Embryonic facial prominence (tissue), 1 donor: ENCODE measurements around the gene TUBB1.
"Not testable (repeated sequence)": the region's sequence is repeated elsewhere in the genome, so short reads cannot be mapped to it uniquely, and the experiment has no call there.

Experiments used
- DNase-seq: peaks from one replicate; pipeline ENCODE4 v3.0.0-alpha.2; 2016; ENCODE audit errors: extremely low spot score

The TUBB1 gene

DNA sequence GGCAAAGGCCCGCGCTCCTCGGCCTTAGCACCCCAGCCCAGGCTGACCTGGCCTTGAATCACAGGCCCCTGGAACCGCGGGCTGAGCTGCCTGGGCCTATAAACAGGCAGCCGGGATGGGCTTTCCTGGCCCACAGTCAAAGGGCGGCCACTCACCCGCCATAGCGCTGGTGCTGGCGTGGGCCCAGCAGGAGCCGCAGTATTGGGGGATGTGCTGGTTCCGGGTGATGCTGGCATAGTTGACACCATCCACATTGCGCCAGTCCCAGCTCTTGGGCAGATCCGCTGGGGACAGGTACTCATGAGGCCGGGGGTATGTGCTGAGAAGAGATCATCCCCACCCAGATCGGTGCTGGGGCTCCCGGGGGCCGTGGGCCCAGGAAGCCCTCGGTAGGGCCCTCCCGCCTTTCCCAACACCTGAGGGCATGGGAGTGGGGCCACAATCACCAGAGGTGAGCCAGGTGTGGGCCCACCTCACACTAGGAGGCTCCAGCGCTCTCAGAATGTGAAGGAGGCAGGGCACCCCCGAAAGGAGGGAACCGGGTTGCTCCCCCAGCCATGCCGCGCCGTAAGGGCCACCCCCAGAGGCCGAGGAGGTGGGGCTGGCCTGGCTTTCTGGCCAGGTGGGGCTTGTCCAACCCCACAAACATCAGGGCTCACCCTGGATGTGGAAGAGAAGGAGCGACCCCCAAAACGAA, 12.9 kb upstream of the TUBB1 start:
- DNase-seq: no peak

DNA sequence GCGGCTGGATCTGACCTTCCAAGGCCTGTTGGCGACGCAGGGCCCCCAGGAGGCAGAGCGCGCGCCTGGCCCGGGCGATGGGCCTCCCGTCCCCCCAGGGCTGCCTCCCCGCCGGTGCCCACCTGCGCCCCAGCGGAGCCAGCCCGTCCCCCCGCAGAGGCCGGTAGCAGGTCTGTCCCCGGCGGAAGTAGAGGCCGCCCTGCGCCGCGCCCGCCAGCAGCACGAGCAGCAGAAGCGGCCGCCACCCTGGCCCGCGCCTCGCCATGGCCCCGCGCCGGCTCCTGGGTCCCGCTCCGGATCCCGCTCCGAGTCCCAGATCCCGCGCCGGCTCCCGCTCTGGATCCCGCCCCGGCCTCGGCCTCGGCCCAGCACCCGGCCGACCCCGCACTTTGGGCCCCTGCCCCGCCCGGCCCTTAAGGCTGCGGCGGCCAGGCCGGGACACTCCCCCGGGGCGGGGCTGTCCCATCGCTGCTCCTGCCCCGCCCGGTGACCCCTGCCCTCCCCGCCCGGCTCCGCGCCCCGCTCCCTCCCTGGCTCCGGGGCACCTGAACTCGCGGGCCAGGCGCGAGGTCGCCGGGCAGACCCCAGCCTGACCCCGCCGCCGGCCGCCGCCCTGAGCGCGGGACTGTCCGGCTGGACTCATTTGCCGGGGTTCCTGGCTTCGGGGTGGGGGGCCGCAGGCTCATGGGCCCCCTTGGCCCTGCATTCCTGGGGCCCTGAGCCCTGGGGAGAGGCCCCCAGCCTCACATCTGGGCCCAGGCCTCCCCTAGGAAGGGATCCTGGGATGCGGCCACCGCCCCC, 12.2 kb upstream of the TUBB1 start, which contains the start of gene CTSZ:
CTSZ (minus strand) TSS at position 391 of the 801 bp plus-strand sequence; CDS start at position 265, 126 bp downstream.
- DNase-seq: no peak

DNA sequence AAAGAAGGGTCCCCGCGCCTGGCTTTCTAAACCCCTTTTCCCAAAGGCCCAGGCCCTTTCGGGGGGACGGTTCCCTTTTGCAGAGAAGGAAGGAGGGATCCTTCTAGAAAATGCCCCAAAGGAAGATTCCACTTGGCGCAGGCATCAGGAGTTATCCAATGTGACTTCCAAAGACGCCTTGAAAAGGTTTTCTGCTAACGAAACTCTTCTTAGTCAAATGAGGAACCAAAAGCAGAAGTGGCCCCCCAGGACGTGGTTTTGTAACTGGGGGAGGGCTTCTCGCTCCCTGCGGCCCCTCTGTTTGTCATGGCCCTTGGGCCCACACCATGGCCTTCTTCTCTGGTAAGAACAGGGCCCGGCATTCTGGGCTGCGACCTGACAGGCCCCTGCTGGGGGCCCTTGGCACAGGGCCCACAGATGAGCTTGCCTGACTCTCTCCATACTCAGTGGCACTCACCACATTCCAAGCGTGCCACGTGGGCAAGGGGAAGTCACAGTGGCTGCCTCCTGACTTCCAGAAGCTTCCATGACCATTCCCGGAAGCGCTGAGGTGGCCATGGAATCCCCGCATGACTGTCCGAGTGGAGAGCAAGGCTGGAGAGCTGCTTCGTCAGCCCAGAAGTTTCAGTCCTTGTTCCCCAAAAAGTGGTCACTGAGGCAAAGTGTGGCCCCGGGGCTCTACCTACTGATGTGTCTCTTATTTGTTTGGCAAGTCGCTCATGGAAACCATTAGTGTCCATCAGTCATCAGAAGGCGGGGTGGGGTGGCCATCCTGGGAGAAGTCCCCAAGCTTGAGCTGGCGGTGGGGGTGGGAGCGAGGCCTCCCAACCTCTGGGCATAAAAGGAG, 11.3 kb upstream of the TUBB1 start:
- DNase-seq: no peak

DNA sequence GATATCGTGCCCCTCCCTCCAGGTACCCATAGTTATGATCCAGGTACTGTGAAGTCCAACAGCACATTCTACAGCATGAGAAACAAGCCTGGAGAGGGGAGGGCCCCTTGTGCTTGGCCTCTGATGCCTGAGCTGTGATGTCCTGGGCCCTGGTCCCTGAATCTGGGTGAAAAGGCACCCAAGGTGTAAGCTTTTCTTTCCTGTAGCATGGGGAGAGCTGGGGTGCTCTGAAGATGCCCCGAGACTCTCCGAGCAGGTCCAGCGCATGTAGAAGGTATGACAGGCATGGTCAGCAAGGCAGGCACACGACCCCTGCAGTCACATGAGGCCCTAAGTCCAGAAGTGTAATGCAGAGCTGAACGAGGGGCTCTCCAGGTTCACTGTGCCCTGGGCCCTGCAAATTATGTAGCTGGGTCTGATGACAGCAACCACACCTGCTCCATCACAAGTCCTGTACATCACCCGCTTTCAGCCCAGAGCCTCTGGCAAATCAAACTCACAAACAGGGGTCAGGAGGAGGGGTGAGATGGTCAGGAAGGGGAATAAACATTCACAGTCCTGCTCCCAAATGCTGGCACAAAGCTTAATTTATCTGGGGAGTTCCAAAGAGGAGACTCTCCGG, 10.4 kb upstream of the TUBB1 start:
- no peak for DNase-seq

DNA sequence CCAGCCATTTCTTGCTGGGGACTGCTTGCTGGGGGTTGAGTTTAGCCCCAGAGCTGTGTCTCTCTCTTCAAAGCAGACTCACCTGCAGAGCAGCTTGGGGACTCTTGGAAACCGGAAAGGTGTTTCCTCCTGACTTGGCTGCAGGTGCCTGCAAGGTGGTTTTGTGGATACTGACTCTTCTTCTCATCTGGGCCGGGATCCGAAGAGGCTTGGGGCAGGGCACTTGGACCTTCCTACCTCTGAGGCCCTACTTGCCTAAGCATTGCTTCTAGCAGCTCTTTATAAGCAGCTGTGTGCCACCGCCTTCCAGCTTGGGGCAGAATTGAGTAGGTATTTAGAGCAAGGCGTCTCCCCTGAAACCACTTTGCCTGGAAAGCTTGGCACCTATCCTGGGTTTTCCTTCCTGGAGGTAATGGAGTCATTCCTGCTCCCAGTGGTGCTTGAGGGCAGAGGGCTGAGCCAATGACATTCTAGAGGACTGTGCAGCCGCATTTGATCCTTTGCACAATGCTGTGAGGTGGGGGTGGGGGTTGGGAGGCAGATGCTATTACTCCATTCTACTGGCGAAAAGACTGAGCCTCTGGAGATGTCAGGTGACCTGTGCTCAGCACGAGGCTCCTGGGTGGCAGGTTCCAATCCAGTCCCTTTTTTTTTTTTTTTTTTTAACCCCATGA, 8.8 kb upstream of the TUBB1 start:
- DNase-seq: no peak

DNA sequence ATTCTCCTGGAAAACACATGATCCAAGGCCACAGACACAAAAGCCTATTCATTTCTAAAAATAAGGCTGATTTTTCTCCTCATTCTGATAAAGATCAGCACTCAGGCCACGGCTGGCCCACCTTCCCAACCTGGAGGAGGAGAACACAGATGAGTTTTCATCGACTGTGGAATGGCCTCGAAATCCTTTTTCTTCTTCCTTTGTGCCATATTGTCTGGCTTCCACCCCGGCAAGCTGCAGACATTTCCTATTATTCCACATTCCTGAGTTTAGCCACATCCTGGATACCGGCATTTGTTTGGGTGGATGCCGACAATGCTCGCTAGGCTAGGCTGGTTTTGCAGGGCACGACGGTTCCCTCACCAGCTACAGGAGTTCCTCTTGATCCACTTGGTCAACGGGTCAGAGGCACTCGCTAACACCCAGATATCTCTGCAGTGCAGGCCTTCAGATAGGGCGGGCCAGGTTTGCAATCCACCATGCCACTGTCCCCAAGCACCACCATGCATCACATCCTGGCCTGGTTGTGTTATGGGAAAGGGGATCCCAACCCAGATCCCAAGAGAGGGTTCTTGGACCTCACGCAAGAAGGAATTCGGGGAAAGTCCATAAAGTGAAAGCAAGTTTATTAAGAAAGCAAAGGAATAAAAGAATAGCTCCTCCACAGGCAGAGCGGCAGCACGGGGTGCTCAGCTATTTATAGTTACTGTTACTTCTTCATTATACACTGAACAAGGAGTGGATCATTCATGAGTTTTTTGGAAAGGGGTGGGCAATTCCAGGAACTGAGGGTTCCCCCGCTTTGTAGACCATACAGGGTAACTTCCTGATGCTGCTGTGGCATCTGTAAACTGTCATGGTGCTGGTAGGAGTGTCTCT, 8.0 kb upstream of the TUBB1 start:
- peak; percentile 22 for DNase-seq

DNA sequence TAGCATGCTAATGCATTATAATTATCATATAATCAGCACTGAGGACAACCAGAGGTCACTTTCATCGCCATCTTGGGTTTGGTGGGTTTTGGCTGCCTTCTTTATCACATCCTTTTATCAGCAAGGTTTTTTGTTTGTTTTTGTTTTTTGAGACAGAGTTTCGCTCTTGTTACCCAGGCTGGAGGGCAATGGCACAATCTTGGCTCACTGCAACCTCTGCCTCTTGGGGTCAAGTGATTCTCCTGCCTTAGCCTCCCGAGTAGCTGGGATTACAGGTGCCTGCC, 7.4 kb upstream of the TUBB1 start:
- DNase-seq: not testable (repeated sequence)

DNA sequence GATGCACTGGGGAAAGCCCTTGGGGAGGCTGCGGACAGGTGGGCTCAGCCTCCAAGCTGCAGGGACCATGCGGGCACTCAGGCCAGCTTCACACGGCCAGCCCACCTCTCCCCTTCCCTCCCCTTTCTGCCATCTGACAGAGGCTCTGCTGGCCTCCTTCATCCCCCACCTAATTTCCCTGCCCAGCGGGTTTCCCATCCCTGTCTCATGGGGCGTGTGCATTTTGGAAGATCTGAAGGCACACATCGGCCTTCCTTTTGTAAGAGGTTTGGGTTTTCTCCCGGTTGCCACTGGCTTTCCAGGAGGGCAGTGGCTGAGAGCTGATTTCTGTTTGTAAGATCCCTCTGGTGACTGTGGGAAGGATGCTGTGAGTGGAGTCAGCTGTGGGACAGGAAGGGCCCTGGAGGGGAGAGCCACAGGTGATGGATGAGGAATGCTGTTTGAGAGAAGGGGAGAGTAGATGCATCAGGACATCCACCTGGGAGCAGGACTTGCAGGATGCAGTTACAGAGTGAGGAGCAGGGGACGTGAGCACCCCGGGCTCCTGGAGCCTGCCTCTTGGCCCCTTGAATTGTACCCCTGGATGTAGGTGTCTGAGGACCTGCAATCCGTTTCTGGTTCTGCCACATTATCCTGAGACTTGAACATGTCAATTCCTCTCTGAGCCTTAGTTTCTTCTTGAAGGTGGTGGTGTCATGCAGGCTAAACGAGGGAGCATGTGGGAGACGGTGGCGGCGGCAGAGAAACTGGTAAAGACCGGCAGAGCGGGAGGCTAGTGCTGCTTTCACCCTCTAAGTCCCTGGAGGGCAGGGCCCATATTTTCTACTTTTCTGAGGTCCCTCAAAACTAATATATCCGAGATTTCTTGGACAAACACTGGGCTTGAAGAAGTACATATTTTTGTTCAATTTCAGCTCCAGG, 5.9 kb upstream of the TUBB1 start:
- DNase-seq: no peak

DNA sequence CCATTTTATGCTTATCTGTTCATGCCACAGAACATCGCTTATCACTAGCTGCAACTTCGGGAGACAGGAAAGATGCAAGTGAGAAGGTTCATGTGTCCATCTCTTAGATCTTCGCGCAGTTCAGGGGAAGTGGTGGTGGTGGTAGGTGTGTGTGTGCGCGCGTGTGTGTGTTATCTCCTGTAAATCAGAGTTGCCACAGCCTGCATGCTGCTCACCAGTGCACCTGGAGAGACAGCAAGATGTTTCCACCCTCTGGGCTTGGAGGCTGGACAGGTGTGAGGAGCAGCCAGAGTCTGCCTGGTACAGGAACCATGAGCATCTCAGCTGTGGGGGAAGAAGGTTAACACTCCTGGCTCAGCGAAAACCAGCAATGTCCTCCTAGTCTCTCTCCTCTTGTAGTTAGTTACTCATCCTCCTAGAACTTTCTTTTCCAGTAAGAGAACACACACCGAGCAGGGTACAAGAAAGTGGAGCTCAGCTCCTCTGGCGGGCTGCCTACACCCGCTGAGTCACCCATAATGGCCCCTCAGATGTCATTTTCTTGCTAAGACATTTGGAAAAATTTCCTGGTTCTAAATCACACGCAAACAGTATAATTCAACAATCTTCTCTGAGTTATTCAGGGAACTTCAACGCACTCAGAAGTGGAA, 5.1 kb upstream of the TUBB1 start:
- no peak for DNase-seq

DNA sequence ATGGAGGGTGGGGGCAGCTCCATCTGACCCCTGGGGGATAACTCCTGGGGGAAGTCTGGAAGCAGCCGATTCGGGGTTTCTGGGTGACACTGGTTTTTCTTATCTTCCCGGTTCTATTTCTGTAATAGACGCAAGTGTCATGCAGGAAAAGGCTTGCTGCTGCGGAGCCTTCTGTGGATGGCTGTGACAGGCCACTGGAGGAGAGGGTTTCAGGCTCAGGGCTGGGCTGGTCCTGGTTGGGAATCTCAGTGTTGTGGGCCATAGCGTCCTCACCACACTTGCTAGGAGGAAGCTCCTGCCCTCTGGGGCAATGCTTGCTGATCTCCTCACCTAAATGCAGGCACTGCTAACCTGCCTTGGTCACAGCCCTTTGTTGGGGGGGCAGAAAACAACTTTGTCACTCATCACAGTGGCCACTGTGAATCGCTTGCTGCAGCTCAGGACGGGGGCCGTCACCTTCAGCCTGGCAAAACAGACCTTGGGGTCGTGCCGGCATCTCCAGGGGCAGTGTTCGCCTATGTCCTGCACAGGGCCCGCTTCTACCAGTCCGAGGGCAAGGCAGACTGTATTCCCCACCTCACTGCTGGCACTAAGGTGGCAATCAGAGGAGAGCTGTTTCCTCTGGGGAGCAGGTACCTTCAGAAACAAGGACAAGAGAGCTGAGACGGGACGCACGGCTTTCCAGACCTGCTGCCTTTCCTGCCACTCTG, 4.4 kb upstream of the TUBB1 start:
- no peak for DNase-seq

DNA sequence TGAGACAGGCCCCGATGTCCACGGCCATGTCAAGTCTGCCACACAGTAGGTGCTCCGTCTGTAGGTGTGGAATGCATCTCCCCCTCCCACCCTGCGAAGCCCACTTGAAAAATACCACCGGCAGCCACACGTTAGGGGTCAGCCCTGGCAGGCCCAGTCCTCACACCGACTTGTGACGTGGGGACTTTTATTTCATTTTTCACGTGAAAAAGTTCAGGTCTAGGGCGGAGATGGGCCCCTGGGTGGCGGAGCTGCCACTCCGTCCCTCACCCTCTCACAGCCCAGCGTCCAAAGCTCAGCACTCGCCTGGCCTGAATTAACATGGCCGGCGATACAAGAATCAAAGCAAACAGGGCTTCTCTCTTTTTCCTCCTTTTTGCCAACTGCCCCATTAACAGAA, 3.8 kb upstream of the TUBB1 start:
- no peak for DNase-seq

DNA sequence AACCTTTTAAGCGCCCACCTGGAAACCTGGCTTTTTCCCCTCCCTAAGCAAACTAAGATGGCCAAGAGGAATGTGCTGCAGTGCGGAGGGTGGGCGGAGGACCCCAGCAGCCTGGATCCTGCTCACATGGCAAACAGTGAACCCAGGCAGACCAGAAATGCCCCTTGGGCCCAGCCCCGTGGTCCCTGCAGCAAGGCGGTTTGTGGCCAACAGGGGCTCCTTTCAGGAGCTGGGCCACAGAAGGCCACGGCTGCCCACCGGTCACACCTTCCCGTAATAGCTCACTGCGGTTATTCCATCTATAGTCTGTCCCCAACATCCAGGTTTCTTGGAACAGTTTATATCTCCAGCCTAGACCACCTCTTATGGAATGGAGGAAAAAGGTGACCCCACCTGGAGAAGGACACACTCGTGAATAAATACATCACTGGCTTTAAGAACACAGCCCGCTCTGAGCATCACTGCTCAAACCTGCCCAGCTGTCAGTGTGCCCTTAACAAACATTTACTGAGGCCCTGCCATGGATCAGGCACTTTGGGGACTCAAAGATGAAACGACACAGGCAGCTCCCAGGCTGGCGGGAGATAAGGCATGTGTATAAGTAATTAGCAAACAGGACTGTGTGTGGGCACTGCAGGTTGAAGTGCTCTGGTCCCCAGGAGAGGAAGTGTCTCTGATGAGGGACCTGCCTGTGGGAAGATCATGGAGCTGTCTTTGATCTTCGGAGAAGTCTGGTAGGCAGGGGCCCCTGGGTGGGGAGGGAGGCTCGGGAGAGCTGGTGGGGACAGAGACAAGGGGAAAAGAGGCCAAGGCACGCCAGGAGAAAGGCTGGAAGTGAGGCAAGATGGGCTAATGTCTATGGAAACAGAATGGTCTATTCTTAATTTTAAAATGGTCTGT, 3.2 kb upstream of the TUBB1 start:
- no peak for DNase-seq

DNA sequence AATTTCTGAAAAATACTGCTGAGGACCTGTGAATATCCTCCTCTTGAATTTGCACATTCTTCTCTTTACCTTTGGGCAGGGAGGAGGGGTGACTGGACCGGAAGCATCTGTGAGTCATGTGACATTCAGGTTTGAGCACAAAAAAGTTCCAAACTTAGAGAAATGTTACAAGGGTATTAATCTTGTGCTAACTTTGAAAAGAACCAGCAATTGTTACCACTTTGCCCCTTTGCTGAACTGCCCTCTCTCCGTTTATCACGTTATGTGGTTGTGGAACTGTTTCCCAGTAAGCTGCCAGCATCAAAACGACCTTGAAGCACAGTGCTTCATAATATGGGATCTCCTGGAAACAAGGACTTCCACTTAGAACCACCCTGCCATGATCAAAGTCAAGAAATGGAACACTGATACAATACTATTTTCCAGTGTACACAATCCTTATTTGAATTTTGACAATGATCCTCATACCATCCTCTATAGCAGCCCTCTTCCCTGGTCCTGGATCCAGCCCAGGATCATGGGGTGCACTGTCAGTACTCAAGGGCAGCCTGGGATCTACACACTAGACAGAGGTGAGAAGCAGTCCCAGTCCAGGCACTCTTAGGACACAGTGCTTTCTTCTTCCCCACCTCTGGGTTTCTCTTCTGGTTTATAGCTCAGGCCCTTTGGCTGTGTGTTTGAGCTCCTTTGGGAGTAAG, 2.3 kb upstream of the TUBB1 start:
- no peak for DNase-seq

DNA sequence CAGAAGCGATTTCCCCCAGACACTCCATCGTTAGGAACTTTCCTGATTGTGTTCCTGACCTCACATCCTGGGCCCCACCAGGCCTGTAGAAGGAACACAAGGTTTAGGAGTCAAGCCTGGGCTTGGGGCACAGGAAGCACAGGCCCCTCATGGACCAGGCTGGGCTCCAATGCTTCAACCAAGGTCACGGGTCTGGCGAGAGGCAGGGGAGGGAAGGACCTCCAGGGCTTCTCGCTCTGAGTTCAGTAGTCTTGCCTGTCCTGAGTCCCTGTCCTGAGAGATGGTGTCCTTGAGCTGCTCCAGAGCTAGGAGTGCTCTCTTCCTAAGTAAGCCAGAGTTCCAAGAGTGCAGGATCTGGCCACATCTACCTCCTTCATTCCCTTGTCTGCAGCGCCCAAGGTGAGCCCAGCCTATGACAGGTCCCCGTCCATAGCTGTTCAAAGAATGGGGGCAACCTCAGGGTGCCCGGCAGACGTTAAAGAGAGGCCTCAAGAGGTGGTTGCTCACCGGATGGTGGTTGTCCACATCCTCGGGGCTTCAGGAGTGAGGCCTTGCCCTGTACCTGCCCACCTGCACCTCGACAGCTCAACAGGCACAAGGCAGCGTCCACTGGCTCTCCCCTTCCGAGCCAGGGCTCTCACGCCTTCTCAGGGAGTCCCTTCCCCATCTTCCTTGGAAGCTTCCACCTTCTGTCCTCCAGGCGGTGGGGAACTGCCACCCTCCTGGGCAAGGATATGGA, 1.6 kb upstream of the TUBB1 start:
- DNase-seq: no peak

DNA sequence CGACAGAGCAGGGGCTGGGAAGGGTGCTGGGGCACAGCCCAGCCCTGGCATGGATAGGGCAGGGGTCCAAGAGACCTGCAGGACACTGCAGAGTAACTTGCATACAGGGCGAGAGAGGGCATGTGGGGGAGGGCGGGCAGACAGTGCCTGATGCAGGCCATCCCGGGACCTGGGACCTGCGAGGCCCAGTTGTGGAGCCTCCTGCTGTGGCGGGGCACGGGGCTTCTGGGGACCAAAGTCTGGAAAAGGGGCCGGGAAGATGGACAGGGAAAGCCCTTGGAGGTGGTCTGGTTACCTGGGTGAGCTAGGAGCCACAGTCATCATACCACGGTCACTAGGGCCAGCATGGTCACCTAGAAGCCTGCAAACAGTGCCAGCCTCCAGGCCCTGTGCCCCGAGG, 412 bp upstream of the TUBB1 start:
- no peak for DNase-seq
